ENCODE measurements around the gene SPATA13.

SPATA13 gene

DNA sequence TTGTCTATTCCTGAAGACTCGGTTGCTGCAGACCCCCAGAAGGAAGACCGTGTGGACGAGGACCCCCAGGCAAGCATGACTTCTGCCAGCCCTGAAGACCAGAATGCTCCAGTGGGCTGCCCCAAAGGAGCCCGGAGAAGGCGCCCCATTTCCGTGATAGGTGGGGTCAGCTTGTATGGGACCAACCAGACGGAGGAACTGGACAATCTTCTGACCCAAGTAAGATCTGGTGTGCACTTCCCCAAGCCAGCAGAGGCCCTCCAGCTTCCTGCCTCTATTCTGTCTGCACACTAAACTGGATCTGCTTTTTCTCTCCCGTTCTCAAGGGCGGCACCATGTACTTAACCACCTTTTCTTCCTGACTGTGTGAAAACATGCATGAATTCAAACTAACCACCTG lies 89.1 kb downstream of the SPATA13 start:
- TF ChIP-seq CTCF (IDR thresholded peaks at IDR 0.05; ENCODE audit: insufficient read depth, missing control alignments), result no peak
- no peak for FAIRE-seq
- DNase-seq (ENCODE audit: insufficient read length, low spot score), result no peak

DNA sequence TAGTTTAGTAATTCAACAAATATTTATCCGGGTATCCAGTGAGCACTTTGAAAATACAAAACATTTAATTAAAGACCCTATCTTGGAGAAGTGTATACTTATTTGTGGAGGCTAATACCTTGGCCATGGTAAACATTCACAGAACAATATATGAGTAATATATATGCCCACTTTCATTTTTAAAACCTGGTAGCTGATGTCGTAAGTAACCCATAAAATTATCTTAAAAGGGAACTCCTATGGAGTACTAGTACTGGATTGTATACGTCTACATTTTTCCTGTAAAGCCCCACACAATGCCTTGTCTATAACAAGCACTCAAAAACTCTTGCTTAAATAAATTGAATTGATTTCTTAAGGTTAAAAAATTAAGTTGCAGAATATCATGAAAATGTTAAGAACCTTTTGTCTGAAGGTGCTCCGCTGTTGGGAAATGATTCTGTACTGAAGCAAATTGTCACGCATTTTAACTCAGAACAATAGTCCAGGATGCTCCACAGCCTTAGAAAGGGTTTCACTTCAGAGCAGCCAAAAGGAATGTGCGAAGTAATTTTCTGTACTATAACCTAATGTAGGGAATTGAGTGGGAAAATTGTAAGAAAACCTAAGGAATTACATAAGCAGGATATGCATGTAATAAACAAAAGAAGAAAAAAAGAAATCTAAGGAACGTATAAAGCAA lies 90.0 kb downstream of the SPATA13 start:
- DNase-seq (ENCODE audit: insufficient read length, low spot score), result no peak
- FAIRE-seq, result no peak
- TF ChIP-seq CTCF (IDR thresholded peaks at IDR 0.05; ENCODE audit: insufficient read depth, missing control alignments), result no peak

DNA sequence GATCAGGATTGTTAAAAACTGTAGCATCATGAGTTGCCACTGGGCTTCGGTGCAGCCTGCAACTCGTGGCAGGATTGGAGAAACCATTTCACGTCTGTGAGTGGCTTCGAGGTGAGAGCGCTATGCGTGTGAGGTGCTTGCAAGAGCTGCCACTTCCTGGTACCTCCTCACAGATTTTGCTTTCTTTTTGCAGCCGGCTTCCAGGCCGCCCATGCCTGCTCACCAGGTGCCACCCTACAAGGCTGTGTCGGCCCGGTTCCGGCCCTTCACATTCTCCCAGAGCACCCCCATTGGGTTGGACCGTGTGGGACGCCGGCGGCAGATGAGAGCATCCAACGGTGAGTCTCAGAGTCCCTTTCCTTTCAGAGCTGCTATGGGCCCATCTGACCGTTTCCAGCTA lies 91.0 kb downstream of the SPATA13 start:
- FAIRE-seq, result no peak
- TF ChIP-seq CTCF (IDR thresholded peaks at IDR 0.05; ENCODE audit: insufficient read depth, missing control alignments), result no peak
- no peak for DNase-seq (ENCODE audit: insufficient read length, low spot score)

DNA sequence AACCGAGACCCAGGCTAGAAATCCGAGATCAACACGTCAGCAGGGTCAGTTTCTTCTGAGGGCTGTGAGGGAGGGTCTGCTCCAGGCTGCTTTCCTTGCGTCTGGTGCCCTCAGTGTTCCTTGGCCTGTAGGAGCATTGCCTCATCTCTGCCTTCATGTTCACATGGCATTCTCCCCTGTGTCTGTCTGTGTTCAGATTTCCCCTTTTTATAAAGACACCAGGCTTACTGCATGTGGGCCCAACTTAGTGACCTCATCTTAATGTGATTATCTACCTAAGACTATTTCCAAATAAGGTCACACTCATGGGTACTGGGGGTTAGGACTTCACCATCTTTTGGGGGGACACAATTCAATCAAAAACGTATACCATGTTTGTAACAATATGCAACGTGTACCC lies 91.6 kb downstream of the SPATA13 start:
- DNase-seq (ENCODE audit: insufficient read length, low spot score), result no peak
- TF ChIP-seq CTCF (IDR thresholded peaks at IDR 0.05; ENCODE audit: insufficient read depth, missing control alignments), result no peak
- FAIRE-seq, result no peak

DNA sequence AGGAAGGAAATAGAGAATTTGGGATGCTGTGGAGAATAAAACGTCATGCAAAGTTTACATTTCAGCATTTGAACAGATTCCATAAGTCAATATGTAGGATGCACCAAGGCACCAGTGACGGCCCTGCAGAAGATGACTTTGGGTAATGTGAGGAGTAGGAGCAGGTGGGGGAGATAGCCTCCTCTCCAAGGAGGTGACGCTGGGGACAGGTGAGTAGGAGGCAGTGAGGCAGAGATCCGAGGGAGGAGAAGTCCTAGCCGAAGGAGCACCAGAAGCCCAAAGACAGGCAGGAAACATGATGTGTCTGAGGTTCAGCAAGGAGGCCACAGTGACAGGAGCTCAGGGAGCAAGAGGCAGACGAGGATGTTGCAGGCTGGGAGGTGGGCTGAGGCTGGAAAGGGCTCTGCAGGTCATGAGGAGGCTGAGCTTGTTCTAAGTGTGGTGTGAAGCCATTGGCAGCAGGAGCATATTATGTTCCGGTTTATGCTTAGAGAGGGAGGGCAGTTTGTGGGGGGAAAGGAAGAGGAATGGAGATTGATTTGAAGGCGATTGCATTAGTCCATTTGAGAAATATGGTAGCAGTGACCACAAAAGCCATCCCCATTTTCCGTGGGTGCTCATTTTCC lies 93.1 kb downstream of the SPATA13 start:
- FAIRE-seq (no peak), DNase-seq (ENCODE audit: insufficient read length, low spot score) (no peak)
- no peak for TF ChIP-seq CTCF (IDR thresholded peaks at IDR 0.05; ENCODE audit: insufficient read depth, missing control alignments)

- FAIRE-seq (no peak), DNase-seq (ENCODE audit: insufficient read length, low spot score) (no peak)
Observed at GRCh38 chr13:24254146-24254841, 93.8 kb downstream of the SPATA13 start.

More at GRCh38 chr13:24254146-24254841, 93.8 kb downstream of the SPATA13 start:
- no peak for TF ChIP-seq CTCF (IDR thresholded peaks at IDR 0.05; ENCODE audit: insufficient read depth, missing control alignments)
